Bronchial epithelial cell (primary cell): ENCODE results near the gene MOK. TPM values are rescaled to one million over a fixed set of nuclear protein-coding genes. Genes with fewer than 3 reads are reported as not detected.
"Not testable (repeated sequence)": the region's sequence is repeated elsewhere in the genome, so short reads cannot be mapped to it uniquely, and the experiment has no call there.

Experiments
- DNase-seq: peaks from one replicate; pipeline ENCODE4 v3.0.0-alpha.2; 2010; ENCODE audit warnings: low read depth
- FAIRE-seq: peaks from 2 replicates; lab custom pipeline; 2011; peaks lifted over from hg19 to GRCh38; lab: Jason Lieb, UNC
- H3K27me3 ChIP-seq: 2 replicates; pipeline ENCODE4 v1.5.1; 2011; ENCODE audit warnings: low read length; ENCODE audit not compliant: control insufficient read depth, insufficient read depth
- H3K36me3 ChIP-seq: 2 replicates; pipeline ENCODE4 v1.5.1; 2011; ENCODE audit warnings: low read length; ENCODE audit not compliant: control insufficient read depth, insufficient read depth
- H3K4me3 ChIP-seq: 2 replicates; pipeline ENCODE4 v1.5.1; 2011; ENCODE audit warnings: mild to moderate bottlenecking, low read depth, low read length, control low read depth
- CTCF ChIP-seq: IDR thresholded peaks from 2 replicates; pipeline ENCODE4 v1.5.1; 2011; ENCODE audit warnings: mild to moderate bottlenecking, moderate library complexity, low read length, control low read depth, inconsistent platforms; ENCODE audit not compliant: insufficient read depth, severe bottlenecking
- total RNA-seq: library from RNA; depleted of rRNA; stranded (reverse); fragments of >200 nt; gene quantifications from 2 replicates; pipeline ENCODE4 v1.2.1, GENCODE V29; 2014

Gene MOK
- total RNA-seq, 1 donor from 2014 or later, result 3.2 TPM

- FAIRE-seq, result no peak
- no peak for TF ChIP-seq CTCF
- H3K27me3 ChIP-seq, result no peaks in the 10 kb centered on the region
- H3K4me3 ChIP-seq, result no peak overlapping the region
- H3K36me3 ChIP-seq, result no peaks in the 10 kb centered on the region
- DNase-seq, result no peak
Measured at GRCh38 chr14:102241147-102241546, 63.8 kb downstream of the MOK start.

DNA sequence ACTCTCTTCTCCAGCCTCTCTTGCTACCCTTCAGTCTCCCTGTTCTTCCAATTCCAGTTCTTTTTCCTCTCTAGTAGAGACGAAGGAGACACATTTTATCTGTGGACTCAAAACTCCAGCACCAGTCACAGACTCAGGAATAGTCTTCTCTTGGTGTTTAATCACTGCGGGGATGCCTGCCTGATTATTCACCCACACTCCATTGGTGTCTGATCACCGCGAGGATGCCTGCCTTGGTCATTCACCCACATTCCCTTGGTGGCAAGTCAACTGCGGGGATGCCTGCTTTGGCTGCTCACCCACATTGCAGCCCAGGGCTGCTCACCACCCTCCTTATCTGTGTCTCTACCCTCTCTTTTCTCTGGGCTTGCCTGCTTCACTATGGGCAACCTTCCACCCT lies 64.5 kb downstream of the MOK start:
- not testable (repeated sequence) for DNase-seq, FAIRE-seq, H3K4me3 ChIP-seq, H3K36me3 ChIP-seq, H3K27me3 ChIP-seq

GRCh38 chr14:102239231-102239630 lies 65.7 kb downstream of the MOK start:
- no peak overlapping the region for H3K4me3 ChIP-seq
- H3K36me3 ChIP-seq, result no peaks in the 10 kb centered on the region
- FAIRE-seq (no peak), DNase-seq (no peak)
- no peak for TF ChIP-seq CTCF
- H3K27me3 ChIP-seq, result no peaks in the 10 kb centered on the region

- H3K36me3 ChIP-seq, result no peaks in the 10 kb centered on the region
- FAIRE-seq, result no peak
- H3K27me3 ChIP-seq, result no peaks in the 10 kb centered on the region
- no peak for TF ChIP-seq CTCF
- H3K4me3 ChIP-seq, result no peak overlapping the region
- DNase-seq, result no peak
Measured at GRCh38 chr14:102238766-102239165, 66.2 kb downstream of the MOK start.

- no peaks in the 10 kb centered on the region for H3K27me3 ChIP-seq
- DNase-seq (no peak), FAIRE-seq (no peak)
- H3K4me3 ChIP-seq, result no peak overlapping the region
- H3K36me3 ChIP-seq, result peaks cover 1% of the 10 kb centered on the region
- no peak for TF ChIP-seq CTCF
Measured at GRCh38 chr14:102238131-102238530, 66.8 kb downstream of the MOK start.

DNA sequence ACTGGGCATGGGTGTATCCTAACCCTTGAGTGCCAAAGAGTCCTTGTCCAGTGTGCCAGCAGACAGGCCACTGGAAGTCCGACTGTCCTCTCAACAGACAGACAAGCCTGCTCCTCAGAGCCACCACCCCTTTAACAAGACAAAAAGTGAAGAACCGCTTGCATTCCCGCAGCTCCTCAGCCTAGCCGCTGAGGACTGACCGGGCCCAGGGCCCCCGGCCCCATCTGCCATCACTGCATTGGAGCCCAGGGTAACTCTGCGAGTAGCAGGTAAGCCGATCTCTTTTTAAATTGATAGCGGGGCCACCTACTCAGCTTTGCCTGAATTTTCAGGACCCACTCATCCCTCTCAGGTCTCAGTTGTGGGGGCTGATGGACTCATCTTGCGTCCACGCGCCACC lies 68.9 kb downstream of the MOK start:
- Histone ChIP-seq H3K4me3 (no peak overlapping the region), H3K36me3 (peaks cover 4% of the 10 kb centered on the region), H3K27me3 (no peaks in the 10 kb centered on the region)
- FAIRE-seq (no peak), DNase-seq (no peak)
- no peak for TF ChIP-seq CTCF
